Activated CD8-positive, alpha-beta T cell treated with anti-CD3 and anti-CD28 coated beads for 36 hours (primary cell): ENCODE data around the gene NEDD4L. TPM values are rescaled to one million over a fixed set of nuclear protein-coding genes. Genes with fewer than 3 reads are reported as not detected.

ENCODE experiments used
- ATAC-seq: fragments of 200-7000 bp; cut with Tn5 transposase; one replicate; pipeline ENCODE4 v1.10.0; 2021; ENCODE audit warnings: mild to moderate bottlenecking, moderate library complexity
- CTCF ChIA-PET: fragments of 350-600 bp; sonication (Branson Sonifier 250); formaldehyde crosslinking; loops from one replicate; lab custom pipeline; 2021; ENCODE audit warnings: antibody characterized with exemption; lab: Charles Lee
- POLR2A ChIA-PET: fragments of 350-600 bp; sonication (Branson Sonifier 250); formaldehyde crosslinking; loops from one replicate; lab custom pipeline; 2021; ENCODE audit warnings: antibody characterized with exemption; lab: Charles Lee
- DNase-seq: peaks from one replicate; pipeline ENCODE4 v3.0.0-alpha.2; 2020
- H3K27ac Mint-ChIP-seq: one replicate; pipeline ENCODE4 v1.8.0; 2021; ENCODE audit warnings: mild to moderate bottlenecking, mixed read lengths
- H3K27me3 Mint-ChIP-seq: one replicate; pipeline ENCODE4 v1.8.0; 2021; ENCODE audit warnings: mixed read lengths
- H3K36me3 Mint-ChIP-seq: one replicate; pipeline ENCODE4 v1.8.0; 2021; ENCODE audit warnings: low read depth, mixed read lengths
- H3K4me1 Mint-ChIP-seq: one replicate; pipeline ENCODE4 v1.8.0; 2021; ENCODE audit warnings: low read depth, mixed read lengths
- H3K4me3 Mint-ChIP-seq: one replicate; pipeline ENCODE4 v1.8.0; 2021; ENCODE audit warnings: mild to moderate bottlenecking, moderate library complexity, mixed read lengths
- H3K9me3 Mint-ChIP-seq: one replicate; pipeline ENCODE4 v1.8.0; 2021; ENCODE audit warnings: mixed read lengths
- intact Hi-C: fragments of 100-400 bp; cut with micrococcal nuclease; formaldehyde crosslinking; loops from one replicate; pipeline ENCODE4 v1.10.0; 2022
- total RNA-seq, 2 experiments: library from RNA; stranded (reverse); gene quantifications; one replicate each; pipeline ENCODE4 v1.2.3, GENCODE V29; 2021
- TF ChIP-seq, protein P1 (sequence below): fragments of 200-600 bp; IDR thresholded peaks from one replicate; pipeline ENCODE4 v1.8.0; 2022; ENCODE audit warnings: antibody characterized with exemption, mild to moderate bottlenecking

The NEDD4L gene
- total RNA-seq, 2 experiments from 2014 or later = 7.5 to 8.5 TPM

DNA sequence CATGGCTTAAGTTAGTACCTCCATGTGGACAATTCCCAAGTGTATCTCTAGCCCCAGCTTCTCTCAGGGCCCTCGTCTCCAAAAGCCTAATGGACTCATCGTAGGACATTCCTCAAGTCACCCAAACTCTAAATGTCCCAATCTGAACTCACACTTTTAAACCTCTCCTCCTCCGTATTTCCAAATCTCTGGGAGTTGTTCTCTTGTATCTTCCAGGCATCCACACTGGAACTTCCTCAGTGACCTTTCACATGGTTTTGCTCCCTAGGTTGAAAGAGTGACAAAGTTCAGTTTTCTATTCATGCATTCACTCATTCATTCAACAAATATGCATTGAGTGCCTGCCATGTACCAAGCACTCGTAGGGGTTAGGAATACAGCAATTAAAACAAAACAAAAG lies 364.6 kb downstream of the NEDD4L start:
- H3K9me3 Mint-ChIP-seq = no peaks in the 10 kb centered on the region
- CTCF ChIA-PET = no interaction called here

DNA sequence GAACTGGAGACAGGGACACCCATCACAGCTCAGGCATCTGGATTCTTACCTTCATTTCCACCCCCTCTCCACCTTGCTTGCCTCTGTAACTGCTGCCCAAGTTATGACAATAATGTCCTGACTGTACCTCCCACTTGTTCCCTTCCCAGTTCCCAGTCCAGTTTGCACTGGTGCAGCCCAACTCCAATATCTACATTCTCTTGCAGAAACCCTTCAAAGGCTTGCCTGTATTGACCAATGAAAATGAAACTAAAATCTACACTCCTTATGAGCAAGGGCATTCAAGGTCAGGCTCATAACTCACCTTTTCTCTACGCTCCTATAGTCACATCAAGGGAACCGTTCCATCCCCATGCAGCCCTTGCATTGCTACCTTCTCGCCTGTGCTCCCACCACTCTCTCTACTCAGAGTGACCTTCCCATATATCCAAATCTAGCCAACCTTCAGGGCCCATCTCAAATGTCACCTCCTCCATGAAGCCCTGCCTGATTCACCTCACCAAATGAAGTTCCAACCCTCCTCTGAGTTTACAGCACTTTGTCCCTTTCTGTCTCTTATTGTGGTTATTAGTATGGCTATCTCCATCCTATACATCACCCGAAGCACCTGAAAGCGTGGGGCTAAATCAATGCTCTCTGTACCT lies 365.9 kb downstream of the NEDD4L start:
- Mint-ChIP-seq H3K27ac (no peak overlapping the region), H3K4me3 (no peak overlapping the region), H3K36me3 (no peaks in the 10 kb centered on the region), H3K4me1 (no peaks in the 10 kb centered on the region), H3K9me3 (no peaks in the 10 kb centered on the region), H3K27me3 (no peaks in the 10 kb centered on the region)
- ChIA-PET CTCF (no interaction called here), POLR2A (no interaction called here)
- no peak for DNase-seq
- TF ChIP-seq, protein P1, sequence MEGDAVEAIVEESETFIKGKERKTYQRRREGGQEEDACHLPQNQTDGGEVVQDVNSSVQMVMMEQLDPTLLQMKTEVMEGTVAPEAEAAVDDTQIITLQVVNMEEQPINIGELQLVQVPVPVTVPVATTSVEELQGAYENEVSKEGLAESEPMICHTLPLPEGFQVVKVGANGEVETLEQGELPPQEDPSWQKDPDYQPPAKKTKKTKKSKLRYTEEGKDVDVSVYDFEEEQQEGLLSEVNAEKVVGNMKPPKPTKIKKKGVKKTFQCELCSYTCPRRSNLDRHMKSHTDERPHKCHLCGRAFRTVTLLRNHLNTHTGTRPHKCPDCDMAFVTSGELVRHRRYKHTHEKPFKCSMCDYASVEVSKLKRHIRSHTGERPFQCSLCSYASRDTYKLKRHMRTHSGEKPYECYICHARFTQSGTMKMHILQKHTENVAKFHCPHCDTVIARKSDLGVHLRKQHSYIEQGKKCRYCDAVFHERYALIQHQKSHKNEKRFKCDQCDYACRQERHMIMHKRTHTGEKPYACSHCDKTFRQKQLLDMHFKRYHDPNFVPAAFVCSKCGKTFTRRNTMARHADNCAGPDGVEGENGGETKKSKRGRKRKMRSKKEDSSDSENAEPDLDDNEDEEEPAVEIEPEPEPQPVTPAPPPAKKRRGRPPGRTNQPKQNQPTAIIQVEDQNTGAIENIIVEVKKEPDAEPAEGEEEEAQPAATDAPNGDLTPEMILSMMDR = no peak
- ATAC-seq = no peak
- intact Hi-C loops = no loop called here

More for the DNA sequence above, 364.6 kb downstream of the NEDD4L start:
- ATAC-seq (no peak), DNase-seq (no peak)
- H3K4me3 Mint-ChIP-seq = no peak overlapping the region
- TF ChIP-seq, protein P1 = no peak
- H3K4me1 Mint-ChIP-seq = no peaks in the 10 kb centered on the region
- no peak overlapping the region for H3K27ac Mint-ChIP-seq
- H3K36me3 Mint-ChIP-seq = no peaks in the 10 kb centered on the region
- H3K27me3 Mint-ChIP-seq = no peaks in the 10 kb centered on the region
- intact Hi-C loops = no loop called here
- POLR2A ChIA-PET = no interaction called here

DNA sequence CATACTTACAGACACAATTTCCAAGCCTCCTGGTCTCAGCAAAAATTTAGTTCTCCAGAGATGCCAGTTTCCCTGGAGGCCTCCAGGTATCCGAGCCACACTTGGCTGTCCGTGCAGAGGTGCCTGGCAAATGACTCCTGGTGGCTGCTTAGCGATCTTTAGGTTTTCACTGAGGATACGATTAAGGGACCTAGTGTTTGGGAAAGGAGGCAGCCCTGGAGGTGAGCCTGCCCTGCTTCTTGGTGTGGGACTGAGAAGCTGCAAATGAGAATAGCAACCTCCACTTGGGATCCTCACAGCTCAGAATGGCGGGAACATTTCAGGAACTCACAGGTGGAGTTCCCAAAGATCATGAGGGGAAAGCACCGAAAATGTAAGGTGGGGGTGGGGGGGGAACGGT lies 367.3 kb downstream of the NEDD4L start:
- intact Hi-C loops = no loop called here
- Mint-ChIP-seq H3K4me3 (no peak overlapping the region), H3K36me3 (no peaks in the 10 kb centered on the region), H3K9me3 (no peaks in the 10 kb centered on the region), H3K27me3 (no peaks in the 10 kb centered on the region), H3K4me1 (no peaks in the 10 kb centered on the region), H3K27ac (no peak overlapping the region)
- TF ChIP-seq, protein P1 = no peak
- ChIA-PET POLR2A (no interaction called here), CTCF (no interaction called here)
- no peak for ATAC-seq
- DNase-seq = no peak

DNA sequence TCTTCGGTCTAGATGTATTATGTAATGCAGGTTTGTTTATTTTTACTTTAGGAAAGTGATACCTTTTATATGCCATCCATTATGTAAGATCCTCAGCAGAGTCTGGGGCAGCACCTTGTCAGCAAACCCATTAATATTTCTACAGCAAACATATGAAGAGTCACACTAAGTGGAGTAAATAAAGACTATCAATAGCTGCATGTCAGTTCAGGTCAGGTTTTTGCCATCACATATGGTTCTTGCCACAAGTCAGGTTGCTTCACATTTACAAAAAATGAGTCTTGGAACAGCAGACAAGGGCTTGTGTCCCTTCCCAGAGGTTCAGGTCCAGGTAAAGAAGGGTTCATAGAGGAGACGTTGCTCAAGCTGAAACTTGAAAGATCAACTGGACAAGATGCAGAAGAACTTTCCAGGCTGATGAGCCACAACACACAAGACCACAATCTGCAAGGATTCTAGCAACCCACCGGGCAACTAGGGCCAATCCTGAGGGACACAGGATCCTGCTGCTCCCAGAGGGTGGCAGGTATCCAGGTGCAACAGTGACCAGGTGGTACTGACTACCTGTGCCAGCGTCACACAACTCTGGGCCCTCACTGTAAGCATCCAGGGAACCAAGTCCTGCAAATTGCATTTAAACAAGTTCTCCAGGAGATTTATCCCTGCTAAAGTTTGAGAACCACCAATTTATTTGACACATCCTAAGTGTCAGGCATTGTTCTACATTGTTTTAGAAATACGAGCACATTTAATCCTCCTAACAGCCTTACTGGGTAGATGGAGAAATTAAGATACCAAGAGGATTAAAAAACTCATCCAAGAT lies 369.0 kb downstream of the NEDD4L start:
- Mint-ChIP-seq H3K4me1 (no peaks in the 10 kb centered on the region), H3K36me3 (no peaks in the 10 kb centered on the region), H3K27ac (no peak overlapping the region), H3K27me3 (no peaks in the 10 kb centered on the region), H3K9me3 (no peaks in the 10 kb centered on the region), H3K4me3 (no peak overlapping the region)
- TF ChIP-seq, protein P1 = no peak
- DNase-seq = no peak
- ChIA-PET POLR2A (interaction anchor here (0.5 to 1.4 kb wide), 3 partner anchors 12 to 24 kb away, joined by 3 read pairs; no protein-coding TSS in a partner anchor), CTCF (no interaction called here)
- intact Hi-C loops = no loop called here
- no peak for ATAC-seq
